ENCODE measurements around the gene KCND2.

GRCh38 chr7:120259386-120259785, 13.6 kb upstream of the KCND2 start:
- TF ChIP-seq CTCF (IDR thresholded peaks at IDR 0.05) (no peak), ZNF302 (CRISPR knock-in tag; IDR thresholded peaks at IDR 0.05) (no peak), CHD4 (IDR thresholded peaks at IDR 0.05; ENCODE audit: borderline replicate concordance) (no peak), KDM5A (IDR thresholded peaks at IDR 0.05) (no peak), HOXA7 (CRISPR knock-in tag; IDR thresholded peaks at IDR 0.05) (no peak), CHD2 (IDR thresholded peaks at IDR 0.05; ENCODE audit: low read length, partially characterized antibody) (no peak), EP300 (IDR thresholded peaks at IDR 0.05) (no peak), REST (IDR thresholded peaks at IDR 0.05) (no peak), MAX (IDR thresholded peaks at IDR 0.05) (no peak), ZC3H11A (IDR thresholded peaks at IDR 0.05) (no peak), ELK1 (IDR thresholded peaks at IDR 0.05; ENCODE audit: low read depth, low read length) (no peak), EHMT2 (IDR thresholded peaks at IDR 0.05; ENCODE audit: low read depth) (no peak)
